Endometrial microvascular endothelial cells (primary cell): ENCODE results near the gene HM13. TPM values are rescaled to one million over a fixed set of nuclear protein-coding genes. Genes with fewer than 3 reads are reported as not detected.
"Not testable (repeated sequence)": the region's sequence is repeated elsewhere in the genome, so short reads cannot be mapped to it uniquely, and the experiment has no call there.

Experiments used
- in situ Hi-C: cut with HindIII; loops from 2 replicates; pipeline ENCODE4 v1.10.0; 2017; ENCODE audit warnings: low sequenced_read_pairs, low pct_unique_long_range_greater_than_20kb; ENCODE audit errors: inconsistent ontology term
- total RNA-seq: library from RNA; depleted of rRNA; stranded (reverse); fragments of >200 nt; gene quantifications from one replicate; pipeline ENCODE4 v1.2.3, GENCODE V29; 2015; ENCODE audit errors: inconsistent ontology term

HM13 gene
- total RNA-seq, 1 donor from 2014 or later = 91.8 TPM

GRCh38 chr20:31602431-31602778 lies 88.2 kb downstream of the HM13 start:
- in situ Hi-C loops = no loop called here

- in situ Hi-C loops = no loop called here
Observed at GRCh38 chr20:31602779-31603441, 88.7 kb downstream of the HM13 start.

- in situ Hi-C loops = no loop called here
Observed at GRCh38 chr20:31603822-31604566, 89.8 kb downstream of the HM13 start.

DNA sequence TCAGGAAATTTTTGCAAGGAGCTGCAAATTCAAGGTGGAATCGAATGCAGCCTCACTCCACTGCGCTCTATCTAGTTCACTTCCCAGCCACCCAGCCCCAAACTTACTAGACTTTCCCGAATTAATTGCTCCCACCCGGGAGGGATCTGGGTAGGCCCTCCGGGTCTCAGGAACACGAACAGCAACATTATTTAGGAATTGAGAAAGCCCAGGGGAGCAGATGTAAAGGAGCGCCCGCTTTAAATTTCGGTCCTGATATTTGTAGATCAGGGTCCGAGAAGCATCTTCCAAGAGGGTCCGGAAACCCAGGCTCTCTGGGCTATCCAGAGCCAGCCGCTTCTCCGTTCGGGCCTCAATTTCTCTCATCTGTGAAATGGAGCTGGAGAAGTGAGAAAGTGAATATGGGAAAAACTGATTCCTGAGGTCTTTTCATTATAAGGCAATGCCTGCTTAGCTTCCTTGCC lies 90.4 kb downstream of the HM13 start:
- in situ Hi-C loops = no loop called here

DNA sequence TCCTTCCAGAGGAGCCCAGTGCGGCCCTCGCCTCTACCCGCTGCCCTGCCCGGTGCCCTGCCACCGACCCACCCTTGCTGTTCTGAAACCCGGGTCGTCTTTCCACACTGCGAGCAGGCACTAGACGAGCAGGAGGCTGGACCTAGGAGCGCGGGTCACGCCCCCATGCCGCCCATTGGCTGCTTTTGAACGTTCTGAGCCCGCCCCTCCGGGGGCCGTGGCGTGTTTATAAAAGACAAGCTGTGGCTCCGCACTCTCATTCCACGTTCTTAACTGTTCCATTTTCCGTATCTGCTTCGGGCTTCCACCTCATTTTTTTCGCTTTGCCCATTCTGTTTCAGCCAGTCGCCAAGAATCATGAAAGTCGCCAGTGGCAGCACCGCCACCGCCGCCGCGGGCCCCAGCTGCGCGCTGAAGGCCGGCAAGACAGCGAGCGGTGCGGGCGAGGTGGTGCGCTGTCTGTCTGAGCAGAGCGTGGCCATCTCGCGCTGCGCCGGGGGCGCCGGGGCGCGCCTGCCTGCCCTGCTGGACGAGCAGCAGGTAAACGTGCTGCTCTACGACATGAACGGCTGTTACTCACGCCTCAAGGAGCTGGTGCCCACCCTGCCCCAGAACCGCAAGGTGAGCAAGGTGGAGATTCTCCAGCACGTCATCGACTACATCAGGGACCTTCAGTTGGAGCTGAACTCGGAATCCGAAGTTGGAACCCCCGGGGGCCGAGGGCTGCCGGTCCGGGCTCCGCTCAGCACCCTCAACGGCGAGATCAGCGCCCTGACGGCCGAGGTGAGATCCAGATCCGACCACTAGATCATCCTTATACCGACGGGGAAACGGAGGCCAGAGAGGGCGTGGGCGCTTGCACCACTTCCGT lies 91.0 kb downstream of the HM13 start, which contains the start of gene ID1:
Gene ID1 (plus strand): TSS at position 259 of the 871 bp plus-strand sequence. CDS start 99 bp downstream, at position 358.
- in situ Hi-C loops = no loop called here

GRCh38 chr20:31605902-31606803 lies 91.9 kb downstream of the HM13 start:
- in situ Hi-C loops = no loop called here

- in situ Hi-C loops = no loop called here
Observed at GRCh38 chr20:31606804-31607639, 92.8 kb downstream of the HM13 start.

- in situ Hi-C loops = no loop called here
Observed at GRCh38 chr20:31607640-31608250, 93.5 kb downstream of the HM13 start.

GRCh38 chr20:31608251-31608945 lies 94.2 kb downstream of the HM13 start:
- in situ Hi-C loops = no loop called here

GRCh38 chr20:31612271-31612640 lies 98.0 kb downstream of the HM13 start:
- in situ Hi-C loops = not testable (repeated sequence)

- in situ Hi-C loops = no loop called here
Observed at GRCh38 chr20:31615416-31615815, 101.2 kb downstream of the HM13 start.

DNA sequence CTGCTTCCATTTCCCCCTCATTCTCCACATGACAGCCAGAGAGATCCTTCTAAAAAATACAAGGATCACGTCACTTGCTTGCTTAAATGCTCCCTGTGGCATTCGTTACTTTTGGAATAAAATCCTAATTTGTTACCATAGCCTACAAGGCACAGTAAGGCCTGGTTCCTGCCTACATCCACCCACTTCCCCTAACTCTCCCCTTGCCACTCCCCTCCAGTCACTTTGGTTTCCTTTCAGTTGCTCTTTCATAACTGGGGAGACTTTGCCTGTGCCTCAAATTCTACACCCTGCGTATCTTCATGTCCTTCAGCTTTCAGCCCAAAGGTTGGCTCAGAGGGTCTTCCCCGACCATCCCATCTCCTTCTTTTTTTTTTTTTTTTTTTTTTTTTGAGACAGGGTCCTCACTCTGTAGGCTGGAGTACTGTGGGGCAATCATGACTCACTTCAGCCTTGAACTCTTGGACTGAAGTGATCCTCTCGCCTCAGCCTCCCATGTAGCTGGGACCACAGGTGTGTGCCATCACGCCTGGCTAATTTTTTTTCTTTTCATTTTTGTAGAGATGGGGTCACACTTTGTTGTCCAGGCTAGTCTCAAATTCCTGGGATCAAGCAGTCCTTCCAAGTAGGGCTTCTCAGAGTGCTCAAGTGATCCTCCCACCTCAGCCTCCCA lies 103.3 kb downstream of the HM13 start:
- in situ Hi-C loops = no loop called here

Other genes with a start within 250 kb of the HM13 start
- gene DEFB116, start 205.9 kb upstream of the HM13 start, total RNA-seq = not detected
- gene DEFB118, start 145.8 kb upstream of the HM13 start, total RNA-seq = not detected
- not detected for gene DEFB119, start 123.9 kb upstream of the HM13 start, total RNA-seq
- not detected for gene DEFB121, start 108.2 kb upstream of the HM13 start, total RNA-seq
- gene DEFB123, start 73.8 kb upstream of the HM13 start, total RNA-seq = not detected
- gene DEFB124, start 39.3 kb upstream of the HM13 start, total RNA-seq = not detected
- not detected for gene REM1, start 39.2 kb upstream of the HM13 start, total RNA-seq
- gene ID1, start 90.8 kb downstream of the HM13 start, total RNA-seq = 279 TPM
- gene COX4I2, start 123.5 kb downstream of the HM13 start, total RNA-seq = not detected
- gene BCL2L1, start 208.4 kb downstream of the HM13 start, total RNA-seq = 169 TPM
- gene TPX2, start 224.8 kb downstream of the HM13 start, total RNA-seq = 118 TPM